HEK293 (cell line): ENCODE data around the gene OXSM.

Experiments
- CTCF ChIA-PET: fragments of 350-600 bp; formaldehyde crosslinking; extraction: SDS; loops from one replicate; lab custom pipeline; 2021; ENCODE audit warnings: antibody characterized with exemption; lab: Yijun Ruan, JAX
- POLR2A ChIA-PET: fragments of 300-600 bp; formaldehyde crosslinking; extraction: SDS; loops from one replicate; lab custom pipeline; 2020; ENCODE audit warnings: antibody characterized with exemption, inconsistent platforms; lab: Yijun Ruan, JAX
- H3K27ac ChIP-seq: fragments of 200-500 bp; sonication (Bioruptor generic); 2 replicates; pipeline ENCODE4 v1.5.1; 2014; ENCODE audit warnings: low read depth, low read length, control low read depth, inconsistent platforms; ENCODE audit errors: extremely low read depth
- H3K36me3 ChIP-seq, 2 experiments: fragments of 200-500 bp in 1 of 2; sonication (Bioruptor generic) in 1 of 2; 1 replicate in 1 of 2; 2 replicates in 1 of 2; pipeline ENCODE4 v1.5.1; 2014 to 2017; ENCODE audit warnings: inconsistent platforms in 2 of 2, low read length in 2 of 2; ENCODE audit not compliant: control insufficient read depth in 2 of 2, insufficient read depth in 1 of 2
- H3K4me1 ChIP-seq: fragments of 200-500 bp; sonication (Bioruptor generic); 2 replicates; pipeline ENCODE4 v1.5.1; 2014; ENCODE audit warnings: mild to moderate bottlenecking, low read length, inconsistent platforms; ENCODE audit not compliant: control insufficient read depth, insufficient read depth
- H3K4me3 ChIP-seq: 2 replicates; pipeline ENCODE4 v1.5.1; 2011; ENCODE audit warnings: low read depth, mild to moderate bottlenecking, control low read depth, low read length, moderate library complexity
- H3K9me3 ChIP-seq: fragments of 200-500 bp; sonication (Bioruptor generic); 2 replicates; pipeline ENCODE4 v1.5.1; 2014; ENCODE audit warnings: low read depth, low read length, inconsistent platforms; ENCODE audit not compliant: control insufficient read depth, insufficient read depth
- OSR2 ChIP-seq: fragments of 450-650 bp; formaldehyde crosslinking; IDR thresholded peaks from 2 replicates; pipeline ENCODE4 v1.5.1; 2016; ENCODE audit warnings: missing biosample characterization, missing genetic modification characterization
- PRDM4 ChIP-seq: fragments of 450-650 bp; formaldehyde crosslinking; IDR thresholded peaks from 2 replicates; pipeline ENCODE4 v1.5.1; 2017; ENCODE audit warnings: missing biosample characterization, missing genetic modification characterization
- TRIM28 ChIP-seq: IDR thresholded peaks from 2 replicates; pipeline ENCODE4 v1.6.1; 2011; ENCODE audit warnings: low read length, control low read depth, borderline replicate concordance
- ZNF184 ChIP-seq: fragments of 450-650 bp; IDR thresholded peaks from 2 replicates; pipeline ENCODE4 v1.5.1; 2018; ENCODE audit warnings: missing biosample characterization, mild to moderate bottlenecking, missing genetic modification characterization
- ZNF449 ChIP-seq: fragments of 450-650 bp; formaldehyde crosslinking; IDR thresholded peaks from 2 replicates; pipeline ENCODE4 v1.5.1; 2017; ENCODE audit warnings: missing biosample characterization, mild to moderate bottlenecking, missing genetic modification characterization, moderate library complexity
- ZNF560 ChIP-seq: fragments of 450-650 bp; formaldehyde crosslinking; IDR thresholded peaks from 2 replicates; pipeline ENCODE4 v1.5.1; 2017; ENCODE audit warnings: missing biosample characterization, missing genetic modification characterization, borderline replicate concordance
- ZNF654 ChIP-seq: fragments of 450-650 bp; formaldehyde crosslinking; IDR thresholded peaks from 2 replicates; pipeline ENCODE4 v1.5.1; 2016; ENCODE audit warnings: low read depth, missing biosample characterization, missing genetic modification characterization
- ZSCAN4 ChIP-seq: fragments of 450-650 bp; formaldehyde crosslinking; IDR thresholded peaks from 2 replicates; pipeline ENCODE4 v1.5.1; 2017; ENCODE audit warnings: missing biosample characterization, missing genetic modification characterization

OXSM gene

GRCh38 chr3:25840099-25840498 is 50.2 kb downstream of the OXSM start:
- ChIA-PET POLR2A (no interaction called here), CTCF (no interaction called here)
- Histone ChIP-seq H3K36me3 (no peaks in the 10 kb centered on the region), H3K4me3 (no peak overlapping the region), H3K4me1 (no peaks in the 10 kb centered on the region), H3K9me3 (no peaks in the 10 kb centered on the region), H3K27ac (no peak overlapping the region)
- no peak for TF ChIP-seq TRIM28
- no peak for TF ChIP-seq ZSCAN4
- no peak for TF ChIP-seq PRDM4 (tag by site-specific recombination)
- TF ChIP-seq ZNF184: no peak
- no peak for TF ChIP-seq ZNF560 (tag by site-specific recombination)
- no peak for TF ChIP-seq ZNF654 (tag by site-specific recombination)

GRCh38 chr3:25843332-25843731 is 53.4 kb downstream of the OXSM start:
- H3K36me3 ChIP-seq: no peaks in the 10 kb centered on the region
- H3K4me3 ChIP-seq: no peak overlapping the region
- no peaks in the 10 kb centered on the region for H3K9me3 ChIP-seq
- ChIA-PET CTCF (no interaction called here), POLR2A (no interaction called here)
- TF ChIP-seq OSR2 (no peak), ZNF449 (tag by site-specific recombination) (no peak), ZNF654 (tag by site-specific recombination) (peak; percentile 18; the same call in 1 of the 2 replicates)
- no peaks in the 10 kb centered on the region for H3K4me1 ChIP-seq
- no peak overlapping the region for H3K27ac ChIP-seq
